HG03439 (cell line): ENCODE data around the gene ADORA2A.

Source experiments
- ATAC-seq: cut with Tn5 transposase; IDR thresholded peaks from one replicate; pipeline ENCODE4 v1.9.1; 2021; ENCODE audit warnings: mild to moderate bottlenecking, moderate library complexity; ENCODE audit not compliant: unreplicated experiment

The ADORA2A gene

DNA sequence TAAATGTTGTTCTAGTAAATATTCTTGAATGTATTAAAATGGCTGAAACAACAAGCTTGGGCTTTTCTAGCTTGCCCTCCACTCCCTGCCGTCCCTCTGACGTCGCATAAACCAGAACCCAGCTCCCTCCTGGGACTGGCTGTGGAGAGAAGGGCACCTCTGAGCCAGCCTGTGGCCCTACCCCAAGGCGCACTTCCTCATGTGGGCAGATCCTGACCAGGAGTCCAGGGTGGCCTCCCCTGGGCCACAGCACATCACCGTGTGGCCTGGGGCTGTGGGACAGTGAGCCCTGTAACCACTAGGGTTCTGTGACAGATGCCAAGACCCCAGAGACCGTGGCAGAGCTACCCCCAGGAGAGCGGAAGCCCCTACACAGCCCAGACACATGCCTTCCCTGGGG lies 10.2 kb upstream of the ADORA2A start:
- no peak for ATAC-seq

DNA sequence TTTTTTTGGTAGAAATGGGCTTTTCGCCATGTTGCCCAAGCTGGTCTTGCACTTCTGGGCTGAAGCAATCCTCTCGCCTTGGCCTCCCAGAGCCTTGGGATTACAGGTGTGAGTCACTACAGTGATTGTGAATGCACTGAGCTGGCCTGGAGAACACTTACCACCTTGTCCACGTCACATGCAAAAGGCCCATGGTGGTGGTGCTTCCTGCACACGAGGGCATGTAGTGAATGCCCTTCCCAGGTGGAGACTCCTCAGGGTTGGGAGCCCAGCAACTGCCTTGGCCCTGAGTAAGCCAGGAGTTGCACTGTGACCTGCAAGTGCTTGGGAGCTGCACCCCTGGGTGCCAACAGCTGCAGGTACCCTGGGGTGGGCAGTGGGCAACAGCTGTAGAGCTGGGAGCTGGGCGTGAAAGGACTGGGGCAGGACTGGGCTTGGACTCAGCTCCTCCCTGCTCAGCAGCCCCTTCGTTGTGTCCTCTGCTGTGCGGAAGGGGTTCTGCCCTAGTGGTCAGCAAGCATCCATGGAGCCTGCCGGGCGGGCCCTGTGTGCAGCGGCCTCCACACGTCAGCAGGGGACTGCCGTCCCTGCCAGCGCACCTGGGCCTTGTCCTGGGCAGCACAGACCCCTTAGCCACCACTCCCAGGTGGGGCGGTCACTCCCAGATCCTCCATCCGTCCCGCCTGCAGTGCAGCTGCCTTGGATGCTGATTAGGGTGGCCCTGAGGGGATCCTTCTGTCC lies 9.3 kb upstream of the ADORA2A start:
- no peak for ATAC-seq

DNA sequence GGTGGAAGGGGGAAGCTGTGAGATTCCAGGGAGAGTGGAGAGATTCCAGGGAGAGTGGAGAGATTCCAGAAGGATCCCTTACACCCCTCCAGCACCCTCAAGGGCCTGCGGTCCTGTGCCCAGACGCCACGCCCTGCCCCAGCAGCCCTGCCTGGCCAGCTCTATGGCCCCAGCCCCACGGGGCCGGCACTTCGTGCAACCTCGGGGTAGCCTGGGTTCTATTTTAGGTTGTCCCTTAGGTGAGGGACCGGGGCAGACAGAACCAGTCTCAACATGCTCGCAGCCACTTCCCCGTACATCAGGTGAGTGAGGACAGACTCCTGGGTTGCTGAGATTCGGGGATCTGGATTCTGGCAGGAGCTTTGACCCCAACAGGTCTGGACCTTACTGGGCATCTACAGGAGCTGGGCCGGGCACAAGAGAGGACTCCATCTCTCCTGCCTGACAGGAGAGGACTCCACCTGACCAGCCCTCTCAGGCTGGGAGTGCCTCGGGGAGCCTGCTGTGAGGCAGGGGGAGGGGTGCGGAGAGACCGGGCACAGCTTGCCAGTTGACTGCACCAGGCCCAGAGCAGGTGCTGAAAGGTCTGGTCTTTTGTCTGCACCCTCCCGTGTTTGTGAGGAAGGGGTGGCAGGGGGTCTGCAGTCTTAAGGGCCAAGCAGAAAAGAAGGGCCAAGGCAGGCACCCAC lies 8.5 kb upstream of the ADORA2A start:
- no peak for ATAC-seq

DNA sequence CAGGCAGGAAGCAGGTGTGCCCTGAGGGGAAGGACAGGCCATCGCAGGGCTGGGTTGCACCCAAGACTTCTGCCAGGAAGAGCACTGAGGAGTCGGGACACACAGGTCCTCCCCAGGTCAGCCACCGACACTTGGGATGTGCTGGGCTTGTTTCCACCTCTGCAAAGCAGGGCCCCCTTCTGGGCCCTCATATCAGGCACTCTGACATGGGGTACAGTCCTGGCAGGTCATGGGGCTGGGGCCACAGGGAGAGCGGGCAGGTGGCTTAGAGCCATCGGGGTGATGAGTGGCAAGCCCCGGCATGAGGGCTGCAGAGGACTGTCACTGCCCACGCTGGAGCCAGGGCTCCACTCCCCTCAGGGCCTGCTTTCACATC lies 7.9 kb upstream of the ADORA2A start:
- ATAC-seq, result no peak

DNA sequence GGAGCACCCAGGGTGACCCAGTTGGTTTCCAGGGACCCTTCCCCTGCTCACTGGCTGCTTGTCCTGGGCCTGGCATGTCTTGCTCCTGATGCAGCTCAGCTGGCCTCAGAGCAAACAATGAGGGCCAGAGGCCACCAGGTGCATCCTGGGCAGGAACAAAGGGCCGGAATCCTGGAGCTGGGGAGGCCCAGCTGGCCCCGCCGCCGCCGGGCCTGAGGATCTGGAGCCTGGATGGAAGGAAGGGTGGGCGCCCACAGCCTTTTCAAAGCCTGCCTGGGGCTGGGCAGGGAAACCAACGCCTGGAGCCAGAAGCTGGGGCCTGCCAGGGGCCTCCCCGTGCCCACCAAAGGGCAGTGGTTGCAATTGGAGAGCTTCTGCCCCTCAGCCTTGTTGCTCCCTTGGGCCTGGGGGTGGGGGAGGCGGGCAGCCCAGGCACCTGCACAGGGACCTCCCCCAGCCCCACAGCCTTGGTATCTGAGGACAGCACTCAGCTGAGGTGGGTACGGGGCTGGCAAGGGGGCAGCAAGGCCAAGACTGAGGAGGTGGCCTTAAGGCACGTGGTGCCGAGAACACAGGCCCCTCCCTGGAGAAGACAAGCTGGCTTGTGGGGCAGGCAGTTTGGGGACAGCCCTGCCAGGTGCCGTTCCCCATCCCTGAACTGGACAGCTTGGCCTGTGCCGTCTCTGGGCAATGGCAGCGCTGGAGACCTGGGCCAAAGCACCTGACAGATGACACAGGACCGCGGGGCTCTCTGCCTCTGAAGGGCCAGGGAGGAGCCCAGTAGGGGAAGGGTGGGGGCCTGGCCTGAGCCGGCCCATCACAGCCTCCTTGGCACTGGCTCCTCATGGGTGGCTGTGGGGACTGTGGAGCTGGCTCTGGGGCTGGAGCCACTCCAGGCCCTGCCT lies 7.1 kb upstream of the ADORA2A start:
- ATAC-seq, result no peak

DNA sequence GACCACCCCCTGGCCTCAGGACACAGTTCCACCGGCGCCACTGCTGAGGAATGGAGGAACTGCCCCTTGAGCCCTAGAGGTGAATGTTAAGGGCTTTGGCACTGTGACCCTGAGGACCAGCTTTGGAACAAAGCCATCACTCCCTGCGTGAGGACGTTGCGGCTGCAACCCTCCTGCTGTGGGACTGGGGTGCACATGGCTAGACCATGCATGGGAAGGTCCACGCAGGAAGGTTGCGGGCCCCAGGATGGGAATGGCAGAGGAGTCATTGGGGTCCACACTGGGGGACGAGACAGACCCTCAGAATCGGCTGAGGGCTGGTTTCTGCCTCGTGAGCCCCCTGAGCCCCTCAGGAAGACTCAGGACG lies 6.4 kb upstream of the ADORA2A start:
- ATAC-seq, result no peak

DNA sequence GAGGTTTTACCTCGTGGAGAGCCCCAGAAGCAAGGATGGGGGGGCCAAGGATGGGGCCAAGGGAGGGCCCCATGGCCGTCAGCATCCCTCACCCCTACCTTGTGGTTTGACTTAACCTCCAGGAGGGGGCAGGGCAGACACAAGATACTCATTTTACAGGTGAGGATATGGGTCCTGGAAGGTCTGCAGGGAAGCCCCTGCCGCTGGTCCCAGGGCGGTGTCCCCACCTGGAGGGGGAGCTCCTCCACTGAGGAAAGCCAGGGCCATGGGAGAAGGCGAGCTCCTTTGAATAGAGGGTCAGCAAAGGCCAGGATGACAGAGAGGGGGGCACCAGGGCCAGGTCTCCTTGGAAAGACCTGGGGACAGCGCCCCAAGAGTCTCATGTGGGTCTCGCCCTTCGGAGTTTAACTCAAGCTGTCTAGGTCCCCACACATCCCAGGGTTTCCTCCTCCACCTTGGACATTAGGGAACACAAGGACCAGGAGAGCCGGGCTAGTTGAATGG lies 5.9 kb upstream of the ADORA2A start:
- ATAC-seq, result no peak

DNA sequence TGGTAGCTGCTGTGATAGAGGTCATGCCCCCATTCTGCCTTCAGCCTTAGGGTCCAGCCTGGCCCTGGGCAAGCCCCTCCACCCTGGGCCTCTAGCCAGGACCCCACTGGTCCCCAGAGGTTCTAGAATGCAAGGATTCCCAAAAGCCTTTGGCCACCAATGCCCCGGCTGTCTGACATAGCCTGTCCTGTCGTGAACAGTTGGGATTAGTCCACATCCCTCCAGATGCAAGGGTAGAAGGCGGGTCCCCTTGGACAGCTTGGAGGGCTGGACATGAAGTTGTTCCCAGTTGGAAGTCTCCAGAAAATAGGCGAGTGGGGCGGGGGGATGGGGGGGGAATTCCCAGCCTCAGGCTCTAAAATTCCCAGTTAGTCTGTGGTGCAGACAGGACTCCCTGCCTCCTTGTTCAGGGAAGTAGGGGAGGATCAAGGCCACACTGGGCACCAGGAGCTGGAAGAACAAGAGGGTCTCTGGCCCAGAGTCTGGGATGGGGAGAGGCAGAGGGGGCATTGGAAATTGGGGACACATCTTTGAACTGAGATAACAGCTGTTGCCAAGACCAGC lies 5.2 kb upstream of the ADORA2A start:
- no peak for ATAC-seq

DNA sequence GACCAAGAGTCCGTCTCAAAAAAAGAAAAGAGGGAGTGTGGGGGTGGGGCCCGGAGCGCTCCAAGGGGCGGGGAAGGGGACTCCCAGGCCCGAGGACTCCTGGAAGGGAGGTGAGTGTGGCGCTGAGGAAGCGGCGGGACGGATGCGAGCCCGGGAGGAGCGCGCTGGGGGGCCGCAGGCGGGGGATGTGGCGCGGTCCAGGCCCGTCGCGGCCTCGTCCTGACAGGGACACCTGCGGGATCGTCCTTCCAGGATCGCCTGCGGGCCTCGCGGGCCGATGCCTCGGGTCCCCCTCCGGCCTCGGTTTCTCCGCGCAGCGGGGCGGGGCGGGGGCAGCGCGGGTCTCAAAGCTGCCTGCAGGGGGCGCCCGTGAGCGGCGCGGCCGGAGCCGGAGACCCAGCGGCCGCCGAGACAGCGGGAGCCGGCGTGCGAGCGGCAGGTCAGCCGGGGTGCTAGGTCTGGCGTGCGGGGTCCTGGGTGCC lies 3.8 kb upstream of the ADORA2A start:
- ATAC-seq, result no peak

DNA sequence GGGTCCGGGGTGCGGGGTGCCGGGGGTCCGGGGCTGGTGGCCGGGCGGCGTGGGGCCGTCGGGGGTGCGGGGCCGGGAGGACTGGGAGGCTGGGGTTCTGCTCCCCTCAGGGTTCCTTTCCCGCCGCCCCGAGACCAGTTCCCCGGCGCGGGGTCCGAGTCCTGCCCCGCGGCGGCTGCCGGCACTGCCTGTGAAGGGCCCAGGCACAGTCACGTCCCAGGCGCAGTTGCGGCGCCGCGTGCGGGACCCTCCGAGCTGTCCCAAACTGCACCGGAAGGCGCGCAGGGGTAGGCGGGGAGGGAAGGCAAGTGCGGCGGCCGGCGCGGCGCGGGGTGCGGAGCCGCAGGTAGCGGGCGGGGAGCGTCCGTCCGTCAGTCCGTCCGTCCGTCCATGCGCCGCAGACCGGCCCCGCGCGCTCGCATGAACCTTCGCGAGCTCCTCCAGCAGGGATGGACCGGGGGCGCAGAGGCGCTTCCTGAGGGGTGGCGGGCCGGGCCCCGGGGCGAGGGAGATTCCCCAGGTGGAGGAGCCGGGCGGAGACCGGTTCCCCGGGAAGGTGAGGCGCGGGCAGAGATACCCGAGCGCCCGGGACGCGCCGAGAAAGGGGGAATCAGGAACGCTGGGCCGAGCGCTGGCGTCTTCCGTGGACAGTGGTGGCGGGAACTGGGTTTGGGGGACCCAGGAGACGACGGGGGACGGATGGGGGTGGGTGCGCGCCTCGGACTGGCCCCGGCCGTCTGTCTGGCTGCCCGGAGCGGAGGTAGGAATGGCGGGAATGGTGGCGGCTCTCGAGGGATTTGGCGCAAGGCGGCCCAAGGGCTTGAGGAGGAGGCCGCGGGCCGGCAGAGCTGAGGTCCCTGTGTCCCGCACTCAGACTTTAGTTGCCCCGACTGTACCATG lies 3.1 kb upstream of the ADORA2A start:
- ATAC-seq, result no peak

DNA sequence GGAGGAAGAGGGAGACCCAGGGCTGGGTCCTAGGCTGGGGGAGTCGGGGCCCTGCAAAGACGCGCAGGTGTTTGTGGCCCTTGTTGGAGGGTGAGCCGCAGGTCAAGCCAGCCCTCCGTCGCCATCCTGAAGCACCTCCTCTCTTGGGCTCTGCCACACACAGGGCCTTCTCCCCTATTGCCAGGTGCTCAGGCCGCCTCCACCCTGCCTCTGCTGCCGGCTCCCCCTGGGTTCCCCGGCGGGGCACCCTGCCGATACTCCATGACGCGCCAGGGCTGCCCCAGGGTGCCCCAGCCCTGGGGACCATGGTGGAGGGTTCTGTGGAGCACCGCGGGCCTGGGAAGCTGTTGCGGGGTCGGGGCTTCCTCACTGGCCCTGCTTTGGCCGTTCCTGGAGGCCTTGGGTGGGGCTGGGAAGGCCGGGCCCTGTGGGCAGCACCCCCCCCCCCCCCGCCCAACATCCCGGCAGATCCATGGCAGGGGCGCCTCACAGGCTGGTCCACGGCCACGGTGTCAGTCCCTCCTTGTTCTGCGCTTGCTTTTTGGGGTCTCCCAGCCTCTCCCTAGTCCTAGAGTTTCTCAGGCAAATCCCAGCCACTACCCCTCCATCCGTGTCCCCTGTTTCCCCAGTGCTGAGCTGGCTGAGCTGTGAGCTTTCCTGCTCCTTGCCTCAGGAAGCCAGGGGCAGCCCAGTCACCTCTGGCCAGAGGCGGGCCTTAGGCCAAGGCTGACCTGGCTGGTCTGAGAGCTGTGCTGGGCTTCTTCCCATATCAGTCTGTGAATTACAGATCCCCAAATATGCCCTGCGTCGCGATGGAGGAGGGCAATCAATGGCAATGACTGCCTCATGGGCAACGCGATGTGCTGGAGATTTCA lies 2.3 kb upstream of the ADORA2A start:
- no peak for ATAC-seq

DNA sequence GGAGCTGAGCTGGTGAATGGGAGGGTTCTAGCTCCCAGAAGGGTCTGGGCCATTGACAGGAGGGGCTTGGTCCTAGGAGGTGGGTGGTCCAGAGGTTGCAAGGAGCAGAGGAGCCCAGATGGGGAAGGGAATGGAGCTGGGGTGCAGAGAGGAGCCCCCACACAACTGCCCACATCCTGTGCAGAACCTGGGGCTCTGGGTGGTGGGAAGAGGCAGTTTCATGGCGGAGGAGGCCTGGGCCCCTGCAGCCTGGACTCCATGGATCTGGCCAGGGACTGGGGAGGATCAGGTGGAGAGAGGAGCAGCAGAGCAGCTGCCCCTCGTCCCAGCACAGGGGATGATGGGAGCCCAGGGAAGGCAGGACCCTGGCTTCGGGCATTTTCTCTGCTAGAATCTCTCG lies 963 bp upstream of the ADORA2A start:
- no peak for ATAC-seq

DNA sequence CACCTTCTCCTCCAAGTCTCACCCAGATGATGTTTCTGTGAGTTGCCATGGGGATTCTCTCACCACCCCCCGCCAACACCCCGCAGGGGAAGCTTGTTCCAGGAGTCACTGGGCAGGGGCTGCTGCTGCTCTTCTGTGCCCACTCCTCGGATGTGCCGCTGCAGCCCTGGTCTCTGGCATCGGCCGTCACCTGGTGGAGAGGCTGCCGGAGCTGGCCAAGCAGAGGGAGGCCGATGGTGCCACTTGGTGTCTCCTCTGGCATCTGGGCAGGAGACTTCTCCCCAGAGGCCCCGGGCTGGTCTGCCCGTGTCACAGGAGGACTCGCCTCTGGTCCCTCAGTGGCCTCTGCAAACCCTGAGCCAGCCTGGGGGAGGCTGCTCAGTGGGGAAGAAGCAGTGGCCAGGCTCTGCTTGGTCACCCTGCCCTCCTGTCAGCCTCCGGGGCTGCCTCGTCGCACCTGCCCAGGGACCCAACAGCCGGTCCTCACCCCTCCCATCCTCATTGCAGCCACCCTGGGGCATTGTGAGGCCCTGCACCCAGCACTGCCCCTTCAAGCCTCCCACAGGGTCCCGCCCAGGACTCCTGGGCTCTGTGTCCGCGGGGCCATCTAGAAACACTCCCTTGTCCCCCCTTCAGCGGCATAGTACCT lies 424 bp upstream of the ADORA2A start:
- no peak for ATAC-seq

DNA sequence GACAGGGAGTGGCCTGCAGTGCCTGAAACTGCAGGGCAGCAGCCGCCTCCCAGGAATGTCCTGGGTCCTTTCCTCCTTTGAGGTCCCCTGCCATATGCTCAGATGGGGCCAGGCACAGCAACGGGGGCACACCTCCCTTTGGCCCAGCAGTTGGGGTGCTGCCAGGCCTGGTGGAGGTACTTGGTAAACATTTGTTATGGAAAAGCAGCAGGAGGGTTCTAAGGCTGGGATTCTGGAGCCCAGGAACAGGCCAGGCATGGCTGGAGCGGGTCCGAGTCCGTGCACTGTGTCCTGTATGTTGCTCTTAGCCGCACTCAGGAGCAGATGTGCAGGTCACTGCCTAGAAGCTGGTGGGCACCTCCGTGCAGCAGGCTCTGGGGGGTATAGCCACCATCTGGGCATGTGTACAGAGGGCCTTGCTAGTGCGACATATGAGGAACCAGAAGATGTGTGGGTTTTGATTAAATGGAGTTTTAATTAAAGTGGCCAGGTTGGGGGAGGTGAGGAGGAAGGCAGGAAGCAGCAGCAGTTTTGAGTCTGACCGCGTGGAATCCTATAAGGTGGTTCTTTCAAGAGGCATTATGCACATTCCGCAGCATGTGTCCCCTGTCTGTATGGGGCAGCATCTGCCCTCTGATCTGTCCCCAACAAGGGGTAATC lies 1.5 kb downstream of the ADORA2A start:
- ATAC-seq, result no peak

DNA sequence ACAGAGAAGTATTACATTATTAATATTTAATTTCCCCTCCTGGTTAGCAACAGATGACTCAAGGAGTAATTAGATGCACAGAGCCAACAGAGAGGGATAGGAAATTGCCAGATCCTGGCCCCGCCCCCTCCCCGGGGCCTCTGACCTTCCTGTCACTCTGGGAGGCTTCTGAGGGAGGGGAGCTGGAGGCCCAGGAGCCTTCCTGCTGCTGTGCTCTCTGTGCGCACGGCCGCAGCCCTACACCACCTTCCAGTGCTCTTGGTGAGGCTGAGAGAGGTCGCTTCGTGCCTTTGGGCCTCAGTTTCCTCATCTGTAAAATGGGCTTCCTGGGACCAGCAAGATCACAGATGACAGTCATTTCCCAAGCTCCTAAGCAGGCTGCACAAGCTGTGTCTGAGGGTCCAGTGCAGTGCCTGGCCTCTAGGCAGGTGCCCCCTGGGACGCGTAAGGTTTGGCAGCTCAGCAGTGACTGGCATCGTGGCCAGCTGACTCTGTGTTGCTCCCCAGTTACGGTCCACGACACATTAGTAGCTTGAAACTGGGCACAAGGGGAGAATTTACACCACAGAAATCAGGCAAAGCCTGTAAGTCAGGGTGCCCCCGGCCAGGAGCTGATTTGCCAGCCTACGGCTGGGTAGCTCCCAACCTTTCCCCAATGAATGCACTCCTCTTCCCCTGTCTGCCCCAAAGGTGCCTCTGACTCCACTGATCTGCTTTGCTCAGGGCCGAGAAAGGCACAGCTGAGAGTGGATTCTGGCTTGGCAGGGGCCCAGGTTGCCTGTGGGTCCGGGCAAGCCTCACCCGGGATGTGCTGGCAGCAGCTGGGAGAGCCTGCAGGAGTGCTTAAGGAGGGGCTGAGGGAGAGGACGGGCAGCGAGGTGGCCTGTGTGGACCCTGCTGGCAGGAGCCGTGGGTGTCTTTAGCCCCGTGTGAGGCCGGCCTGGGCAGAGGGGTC lies 2.3 kb downstream of the ADORA2A start:
- ATAC-seq, result no peak

DNA sequence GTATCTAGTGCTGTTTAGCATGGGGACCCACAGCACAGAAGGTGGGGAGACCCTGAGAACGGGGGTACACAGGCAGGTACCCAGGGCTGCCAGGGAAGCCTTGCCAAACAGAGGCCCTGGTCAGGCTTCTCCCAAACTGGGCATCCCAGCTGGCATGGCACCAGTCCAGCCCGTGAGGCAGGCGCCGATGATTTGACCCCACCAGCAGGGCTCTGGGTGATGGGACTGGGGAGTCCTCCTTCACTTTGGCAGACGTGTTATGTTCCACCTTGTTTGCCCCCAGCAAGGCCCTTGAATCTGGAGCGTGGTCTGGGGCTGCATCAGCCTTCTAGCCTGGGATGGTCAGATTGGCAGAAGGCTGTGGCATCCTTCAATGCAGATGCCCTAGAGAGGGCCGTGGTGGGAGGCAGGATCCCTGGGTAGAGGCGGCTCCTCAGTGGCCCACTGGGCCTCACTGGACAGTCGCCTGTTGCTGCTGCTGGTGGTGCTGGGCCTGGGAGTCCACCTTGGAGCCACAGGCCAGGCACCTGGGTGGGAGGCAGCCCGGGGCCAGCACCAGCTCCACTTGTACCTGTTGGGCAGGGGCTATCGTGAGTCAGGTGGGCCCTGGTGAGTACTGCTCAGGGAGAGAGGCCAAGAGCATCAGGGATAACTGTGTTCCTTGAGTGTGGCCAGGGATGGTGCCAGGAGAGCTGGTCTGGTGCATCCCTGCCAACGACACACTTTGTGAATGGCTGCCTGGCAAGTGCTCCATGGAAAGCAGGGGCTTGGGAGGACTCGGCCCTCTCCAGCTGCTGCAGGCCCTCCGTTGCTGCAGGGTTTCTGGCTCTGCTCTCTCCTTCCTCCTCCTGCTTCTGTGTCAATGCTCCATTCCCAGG lies 3.3 kb downstream of the ADORA2A start:
- no peak for ATAC-seq
